ENCODE results near the gene RNF145. TPM values are rescaled to one million over a fixed set of nuclear protein-coding genes. Genes with fewer than 3 reads are reported as not detected.

Gene RNF145
- total and polyA plus RNA-seq, 2 donors (not counting 1 experiment from before 2014, with no cell fraction given): 24.5 to 57.2 TPM

- H3K79me2 ChIP-seq (ENCODE audit: control insufficient read depth, insufficient read depth, low read length): peaks cover 45% of the 10 kb centered on the region
- H3K4me1 Mint-ChIP-seq: peaks cover 55% of the 10 kb centered on the region
- POLR2A ChIA-PET: no interaction called here
These were observed 27.7 kb downstream of the RNF145 start for GRCh38 chr5:159181651-159182050.

DNA sequence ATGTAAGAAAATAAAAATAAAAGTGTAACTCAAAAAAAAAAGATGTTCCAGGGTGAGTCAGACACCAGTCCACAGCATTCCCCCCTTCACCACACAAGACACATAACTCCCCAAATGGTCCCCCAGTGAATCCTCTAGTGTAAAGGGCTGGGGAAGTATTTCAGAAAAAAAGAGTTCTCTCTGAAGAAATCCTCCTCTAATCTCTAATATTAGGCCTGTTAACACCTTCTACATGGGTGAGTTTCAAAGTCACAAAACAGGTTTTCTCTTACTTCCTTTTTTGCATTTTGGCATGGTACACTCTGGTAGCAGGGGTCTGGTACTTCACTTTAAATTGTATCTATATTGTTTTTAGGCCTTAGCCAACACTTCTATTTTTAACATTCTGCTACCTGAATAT is 28.2 kb downstream of the RNF145 start:
- Mint-ChIP-seq H3K27ac (peak overlapping the region; percentile 83), H3K4me1 (peaks cover 52% of the 10 kb centered on the region), H3K27me3 (no peaks in the 10 kb centered on the region), H3K9me3 (ENCODE audit: insufficient read depth) (no peaks in the 10 kb centered on the region), H3K4me3 (peak overlapping the region; percentile 62)
- Histone ChIP-seq H2AFZ (ENCODE audit: insufficient read depth, low read depth, low read length, poor library complexity, severe bottlenecking) (no peak overlapping the region), H3K79me2 (ENCODE audit: control insufficient read depth, insufficient read depth, low read length) (peaks cover 40% of the 10 kb centered on the region), H3K36me3 (replicated peaks in 1 of 2; ENCODE audit: control extremely low read depth in 1 of 2, control insufficient read depth in 1 of 2, extremely low read depth in 1 of 2, insufficient read depth in 2 of 2, low read length in 1 of 2) (peaks cover 4 to 31% of the 10 kb centered on the region in 2 experiments), H3K27me3 (replicated peaks in 1 of 4; ENCODE audit: control extremely low read depth in 1 of 4, control insufficient read depth in 3 of 4, insufficient read depth in 4 of 4, low read length in 3 of 4) (no peaks in the 10 kb centered on the region), H3K4me3 (ENCODE audit: control extremely low read depth in 1 of 5, extremely low read depth in 1 of 5, insufficient read depth in 1 of 5, low read depth in 2 of 5, low read length in 4 of 5) (no peak overlapping the region), H3K4me1 (ENCODE audit: control insufficient read depth in 2 of 2, insufficient read depth in 2 of 2, low read length in 2 of 2) (peaks cover 15 to 34% of the 10 kb centered on the region in 2 donors), H4K20me1 (ENCODE audit: control insufficient read depth, insufficient read depth, low read length, poor library complexity, severe bottlenecking) (peaks cover 3% of the 10 kb centered on the region), H3K4me2 (replicated peaks; ENCODE audit: low read depth, low read length, poor library complexity, severe bottlenecking) (no peak overlapping the region), H3K27ac (ENCODE audit: low read length in 2 of 2) (peak overlapping the region; percentile 20 to 69), H3K9ac (ENCODE audit: low read length) (no peak overlapping the region), H3K9me3 (ENCODE audit: control extremely low read depth in 1 of 3, control insufficient read depth in 2 of 3, insufficient read depth in 1 of 3, low read length in 2 of 3) (no peaks in the 10 kb centered on the region)
- peak; percentile 49 for DNase-seq
- ChIA-PET CTCF (no interaction called here), POLR2A (interaction anchor here (0.7 kb wide), 1 partner anchor 31 kb away, joined by 4 read pairs; no protein-coding TSS in a partner anchor)
- intact Hi-C loops (cut with micrococcal nuclease): loop anchor here (2.0 kb wide), 2 partner anchors 16 to 26 kb away; no protein-coding TSS in a partner anchor
- no peak for TF ChIP-seq CTCF (IDR thresholded peaks at IDR 0.05)
- no peak for TF ChIP-seq EZH2 (IDR thresholded peaks at IDR 0.05; ENCODE audit: borderline replicate concordance, insufficient read depth, low read depth, low read length, poor library complexity, severe bottlenecking)
- ATAC-seq (ENCODE audit: low read depth): peak; percentile 73

More at GRCh38 chr5:159181651-159182050, 27.7 kb downstream of the RNF145 start:
- peaks cover 15 to 34% of the 10 kb centered on the region in 2 donors for H3K4me1 ChIP-seq (ENCODE audit: control insufficient read depth in 2 of 2, insufficient read depth in 2 of 2, low read length in 2 of 2)
- no peaks in the 10 kb centered on the region for H3K9me3 ChIP-seq (ENCODE audit: control extremely low read depth in 1 of 3, control insufficient read depth in 2 of 3, insufficient read depth in 1 of 3, low read length in 2 of 3)
- no peak overlapping the region for H3K4me2 ChIP-seq (replicated peaks; ENCODE audit: low read depth, low read length, poor library complexity, severe bottlenecking)
- H3K9ac ChIP-seq (ENCODE audit: low read length): no peak overlapping the region
- H3K4me3 Mint-ChIP-seq: no peak overlapping the region
- no peak for TF ChIP-seq EZH2 (IDR thresholded peaks at IDR 0.05; ENCODE audit: borderline replicate concordance, insufficient read depth, low read depth, low read length, poor library complexity, severe bottlenecking)
- TF ChIP-seq CTCF (IDR thresholded peaks at IDR 0.05): no peak
- WGBS (ENCODE audit: insufficient coverage): no CpG with 5 or more reads among the region's 4 CpGs
- peaks cover 5% of the 10 kb centered on the region for H4K20me1 ChIP-seq (ENCODE audit: control insufficient read depth, insufficient read depth, low read length, poor library complexity, severe bottlenecking)
- no peaks in the 10 kb centered on the region for H3K27me3 Mint-ChIP-seq
- no peak for DNase-seq
- intact Hi-C loops (cut with micrococcal nuclease): loop anchor here (2.0 kb wide), 2 partner anchors 15 to 25 kb away; no protein-coding TSS in a partner anchor
- CTCF ChIA-PET: no interaction called here
- H3K27ac Mint-ChIP-seq: no peak overlapping the region
- no peaks in the 10 kb centered on the region for H3K27me3 ChIP-seq (replicated peaks in 1 of 4; ENCODE audit: control extremely low read depth in 1 of 4, control insufficient read depth in 3 of 4, insufficient read depth in 4 of 4, low read length in 3 of 4)
- no peak for ATAC-seq (ENCODE audit: low read depth)
- H2AFZ ChIP-seq (ENCODE audit: insufficient read depth, low read depth, low read length, poor library complexity, severe bottlenecking): no peak overlapping the region
- H3K36me3 ChIP-seq (replicated peaks in 1 of 2; ENCODE audit: control extremely low read depth in 1 of 2, control insufficient read depth in 1 of 2, extremely low read depth in 1 of 2, insufficient read depth in 2 of 2, low read length in 1 of 2): peaks cover 6 to 31% of the 10 kb centered on the region in 2 experiments
- peak overlapping the region in 1 of 2 donors; percentile 69 for H3K27ac ChIP-seq (ENCODE audit: low read length in 2 of 2)
- no peak overlapping the region for H3K4me3 ChIP-seq (ENCODE audit: control extremely low read depth in 1 of 5, extremely low read depth in 1 of 5, insufficient read depth in 1 of 5, low read depth in 2 of 5, low read length in 4 of 5)
- no peaks in the 10 kb centered on the region for H3K9me3 Mint-ChIP-seq (ENCODE audit: insufficient read depth)
